ENCODE results near the gene TMEM51.

DNA sequence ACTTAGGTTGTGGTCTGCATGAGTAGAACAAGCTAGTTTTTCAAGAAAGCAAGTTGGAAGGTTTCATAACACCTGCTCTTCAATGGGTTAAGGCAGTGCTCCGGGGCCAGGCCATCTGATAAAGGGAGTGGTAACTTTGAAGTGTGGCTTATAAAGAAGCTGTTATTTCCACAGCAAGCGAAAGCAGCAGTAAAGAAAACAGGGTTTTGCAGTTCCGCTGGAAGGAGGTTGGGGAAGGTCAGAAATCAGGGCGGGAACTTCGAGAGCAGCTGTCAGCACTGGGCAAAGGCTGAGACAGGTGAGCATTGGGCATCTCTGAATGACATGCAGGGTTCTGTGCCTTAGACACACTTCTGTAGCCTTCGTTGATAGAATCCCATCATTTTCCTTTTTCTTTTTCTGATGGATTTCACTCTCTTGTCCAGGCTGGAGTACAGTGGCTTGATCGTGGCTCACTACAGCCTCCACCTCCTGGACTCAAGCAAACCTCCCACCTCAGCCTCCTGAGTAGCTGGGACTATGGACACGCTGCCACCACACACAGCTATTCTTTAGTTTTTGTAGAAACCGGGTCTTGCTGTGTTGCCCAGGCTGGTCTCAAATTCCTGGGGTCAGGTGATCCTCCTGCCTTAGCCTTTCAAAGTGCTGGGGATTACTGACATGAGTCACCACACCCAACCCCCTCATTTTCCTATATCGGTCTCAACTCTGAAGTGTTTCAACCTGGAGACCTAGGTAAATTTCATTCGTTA, 20.5 kb downstream of the TMEM51 start:
- no peak for TF ChIP-seq POLR2A (IDR thresholded peaks at IDR 0.05)
- TF ChIP-seq, protein P1, sequence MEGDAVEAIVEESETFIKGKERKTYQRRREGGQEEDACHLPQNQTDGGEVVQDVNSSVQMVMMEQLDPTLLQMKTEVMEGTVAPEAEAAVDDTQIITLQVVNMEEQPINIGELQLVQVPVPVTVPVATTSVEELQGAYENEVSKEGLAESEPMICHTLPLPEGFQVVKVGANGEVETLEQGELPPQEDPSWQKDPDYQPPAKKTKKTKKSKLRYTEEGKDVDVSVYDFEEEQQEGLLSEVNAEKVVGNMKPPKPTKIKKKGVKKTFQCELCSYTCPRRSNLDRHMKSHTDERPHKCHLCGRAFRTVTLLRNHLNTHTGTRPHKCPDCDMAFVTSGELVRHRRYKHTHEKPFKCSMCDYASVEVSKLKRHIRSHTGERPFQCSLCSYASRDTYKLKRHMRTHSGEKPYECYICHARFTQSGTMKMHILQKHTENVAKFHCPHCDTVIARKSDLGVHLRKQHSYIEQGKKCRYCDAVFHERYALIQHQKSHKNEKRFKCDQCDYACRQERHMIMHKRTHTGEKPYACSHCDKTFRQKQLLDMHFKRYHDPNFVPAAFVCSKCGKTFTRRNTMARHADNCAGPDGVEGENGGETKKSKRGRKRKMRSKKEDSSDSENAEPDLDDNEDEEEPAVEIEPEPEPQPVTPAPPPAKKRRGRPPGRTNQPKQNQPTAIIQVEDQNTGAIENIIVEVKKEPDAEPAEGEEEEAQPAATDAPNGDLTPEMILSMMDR (IDR thresholded peaks at IDR 0.05): no peak

Measured in body of pancreas (tissue), 4 donors.